ENCODE measurements around the gene TSGA10. TPM values are rescaled to one million over a fixed set of nuclear protein-coding genes. Genes with fewer than 3 reads are reported as not detected.

TSGA10 gene
- total RNA-seq, 1 experiment from 2014 or later: 6.6 TPM

GRCh38 chr2:98972582-98973167 is 182.1 kb downstream of the TSGA10 start (continued):
- TF ChIP-seq REST (IDR thresholded peaks at IDR 0.05; ENCODE audit: low read depth): no peak
- TF ChIP-seq EGR1 (IDR thresholded peaks at IDR 0.05; ENCODE audit: low read depth): no peak
- TF ChIP-seq JUND (IDR thresholded peaks at IDR 0.05): no peak
- TF ChIP-seq SP1 (IDR thresholded peaks at IDR 0.05; ENCODE audit: low read depth): no peak
- TF ChIP-seq SIN3A (IDR thresholded peaks at IDR 0.05; ENCODE audit: low read depth): no peak
- no peak for TF ChIP-seq ZFX (IDR thresholded peaks at IDR 0.05)

GRCh38 chr2:98959810-98960507 is 194.8 kb downstream of the TSGA10 start:
- no peak overlapping the region for H3K4me2 ChIP-seq (ENCODE audit: low read length)
- H3K9ac ChIP-seq (ENCODE audit: low read length): no peak overlapping the region
- no peaks in the 10 kb centered on the region for H4K20me1 ChIP-seq (ENCODE audit: insufficient read depth)
- RAD21 ChIA-PET (ENCODE audit: low non-redundant PET in 1 of 2, low total read pairs in 2 of 2, uncharacterized antibody in 2 of 2, unreplicated experiment in 2 of 2): no interaction called here
- H3K27ac ChIP-seq (ENCODE audit: low read depth, low read length): no peak overlapping the region
- H3K36me3 ChIP-seq (ENCODE audit: control insufficient read depth in 1 of 2, insufficient read depth in 2 of 2, low read length in 2 of 2): no peaks in the 10 kb centered on the region
- no peaks in the 10 kb centered on the region for H3K4me1 ChIP-seq (ENCODE audit: control insufficient read depth in 1 of 2, insufficient read depth in 2 of 2, low read length in 2 of 2)
- no peaks in the 10 kb centered on the region for H3K9me3 ChIP-seq (ENCODE audit: control insufficient read depth in 1 of 2, insufficient read depth in 1 of 2, low read depth in 1 of 2, low read length in 2 of 2)
- H3K79me2 ChIP-seq (ENCODE audit: insufficient read depth, low read length): no peaks in the 10 kb centered on the region
- no peak overlapping the region for H3K4me3 ChIP-seq (replicated peaks in 1 of 2; ENCODE audit: low read depth in 1 of 2, low read length in 2 of 2)
- ATAC-seq (no peak), DNase-seq (ENCODE audit: low read depth, low spot score) (no peak)
- intact Hi-C loops (cut with micrococcal nuclease): no loop called here
- no TSS peak for BruUV-seq (replicated peaks)
- TF ChIP-seq CTCF (IDR thresholded peaks at IDR 0.05 in 2 of 3, conservative IDR thresholded peaks at IDR 0.05 in 1 of 3; ENCODE audit: borderline replicate concordance in 1 of 3, insufficient read depth in 1 of 3, low read depth in 2 of 3, low read length in 2 of 3) (no peak), YY1 (IDR thresholded peaks at IDR 0.05; ENCODE audit: extremely low read depth, insufficient replicate concordance, low read depth, low read length) (no peak), ATF3 (IDR thresholded peaks at IDR 0.05) (no peak), JUND (IDR thresholded peaks at IDR 0.05) (no peak), SP1 (IDR thresholded peaks at IDR 0.05; ENCODE audit: low read depth) (no peak), FOSL1 (IDR thresholded peaks at IDR 0.05; ENCODE audit: low read depth) (no peak), CEBPB (IDR thresholded peaks at IDR 0.05; ENCODE audit: low read depth) (no peak), ELF1 (IDR thresholded peaks at IDR 0.05; ENCODE audit: borderline replicate concordance, low read depth) (no peak), EZH2 (IDR thresholded peaks at IDR 0.05) (no peak), POLR2AphosphoS5 (IDR thresholded peaks at IDR 0.05; ENCODE audit: low read depth, low read length) (no peak), EGR1 (IDR thresholded peaks at IDR 0.05; ENCODE audit: low read depth) (no peak), CBX3 (IDR thresholded peaks at IDR 0.05; ENCODE audit: low read depth) (no peak), MAX (IDR thresholded peaks at IDR 0.05) (no peak), TCF7L2 (IDR thresholded peaks at IDR 0.05; ENCODE audit: borderline replicate concordance, extremely low read depth, insufficient read depth, insufficient read length) (no peak), EZH2phosphoT487 (IDR thresholded peaks at IDR 0.05; ENCODE audit: borderline replicate concordance) (no peak)
- CTCF ChIA-PET: no interaction called here
- H2AFZ ChIP-seq (ENCODE audit: low read depth, low read length, poor library complexity, severe bottlenecking): no peak overlapping the region
- H3K9me2 ChIP-seq (ENCODE audit: insufficient read depth): no peaks in the 10 kb centered on the region
- POLR2A ChIA-PET: no interaction called here
- H3K27me3 ChIP-seq (ENCODE audit: insufficient read depth, low read length): no peaks in the 10 kb centered on the region

Measured in HCT116 (cell line).